Measurements from ENCODE around the gene SELENOI.
"Not testable (repeated sequence)": the region's sequence is repeated elsewhere in the genome, so short reads cannot be mapped to it uniquely, and the experiment has no call there.

Gene SELENOI

GRCh38 chr2:26356111-26356510 lies 10.2 kb downstream of the SELENOI start:
- Histone ChIP-seq H3K36me3 (ENCODE audit: control insufficient read depth, insufficient read depth, low read length) (no peaks in the 10 kb centered on the region), H3K9me3 (ENCODE audit: control insufficient read depth, insufficient read depth, low read length) (no peaks in the 10 kb centered on the region), H3K4me3 (ENCODE audit: low read length) (no peak overlapping the region), H3K4me1 (ENCODE audit: control insufficient read depth, insufficient read depth, low read length) (no peaks in the 10 kb centered on the region), H3K27me3 (ENCODE audit: control insufficient read depth, insufficient read depth, low read length) (no peaks in the 10 kb centered on the region), H3K27ac (ENCODE audit: low read length) (no peak overlapping the region)
- DNase-seq (ENCODE audit: low read depth, low spot score), result no peak
- WGBS (ENCODE audit: insufficient coverage, insufficient read length), result no CpG with 5 or more reads among the region's 2 CpGs

GRCh38 chr2:26356771-26357170 lies 10.8 kb downstream of the SELENOI start:
- no CpG with 5 or more reads among the region's 2 CpGs for WGBS (ENCODE audit: insufficient coverage, insufficient read length)
- H3K9me3 ChIP-seq (ENCODE audit: control insufficient read depth, insufficient read depth, low read length), result no peaks in the 10 kb centered on the region

GRCh38 chr2:26359886-26360473 lies 14.0 kb downstream of the SELENOI start:
- no CpG with 5 or more reads among the region's 4 CpGs for WGBS (ENCODE audit: insufficient coverage, insufficient read length)
- no peak overlapping the region for H3K4me3 ChIP-seq (ENCODE audit: low read length)
- no peaks in the 10 kb centered on the region for H3K36me3 ChIP-seq (ENCODE audit: control insufficient read depth, insufficient read depth, low read length)
- H3K4me1 ChIP-seq (ENCODE audit: control insufficient read depth, insufficient read depth, low read length), result no peaks in the 10 kb centered on the region
- DNase-seq (ENCODE audit: low read depth, low spot score), result no peak
- no peaks in the 10 kb centered on the region for H3K9me3 ChIP-seq (ENCODE audit: control insufficient read depth, insufficient read depth, low read length)
- H3K27me3 ChIP-seq (ENCODE audit: control insufficient read depth, insufficient read depth, low read length), result no peaks in the 10 kb centered on the region
- no peak overlapping the region for H3K27ac ChIP-seq (ENCODE audit: low read length)

More at GRCh38 chr2:26356771-26357170, 10.8 kb downstream of the SELENOI start:
- no peak overlapping the region for H3K4me3 ChIP-seq (ENCODE audit: low read length)
- H3K4me1 ChIP-seq (ENCODE audit: control insufficient read depth, insufficient read depth, low read length), result no peaks in the 10 kb centered on the region
- DNase-seq (ENCODE audit: low read depth, low spot score), result no peak
- no peaks in the 10 kb centered on the region for H3K27me3 ChIP-seq (ENCODE audit: control insufficient read depth, insufficient read depth, low read length)
- H3K36me3 ChIP-seq (ENCODE audit: control insufficient read depth, insufficient read depth, low read length), result no peaks in the 10 kb centered on the region
- H3K27ac ChIP-seq (ENCODE audit: low read length), result no peak overlapping the region

- WGBS (ENCODE audit: insufficient coverage, insufficient read length), result 100% methylated on average over 2 of the region's 4 CpGs
- Histone ChIP-seq H3K4me3 (ENCODE audit: low read length) (no peak overlapping the region), H3K36me3 (ENCODE audit: control insufficient read depth, insufficient read depth, low read length) (no peaks in the 10 kb centered on the region), H3K27me3 (ENCODE audit: control insufficient read depth, insufficient read depth, low read length) (no peaks in the 10 kb centered on the region), H3K9me3 (ENCODE audit: control insufficient read depth, insufficient read depth, low read length) (no peaks in the 10 kb centered on the region), H3K27ac (ENCODE audit: low read length) (no peak overlapping the region), H3K4me1 (ENCODE audit: control insufficient read depth, insufficient read depth, low read length) (no peaks in the 10 kb centered on the region)
- no peak for DNase-seq (ENCODE audit: low read depth, low spot score)
Observed at GRCh38 chr2:26363323-26363722, 17.4 kb downstream of the SELENOI start.

GRCh38 chr2:26363958-26364357 lies 18.0 kb downstream of the SELENOI start:
- WGBS (ENCODE audit: insufficient coverage, insufficient read length), result no CpG with 5 or more reads among the region's 3 CpGs

GRCh38 chr2:26364669-26365068 lies 18.7 kb downstream of the SELENOI start:
- H3K4me1 ChIP-seq (ENCODE audit: control insufficient read depth, insufficient read depth, low read length), result no peaks in the 10 kb centered on the region
- H3K36me3 ChIP-seq (ENCODE audit: control insufficient read depth, insufficient read depth, low read length), result no peaks in the 10 kb centered on the region; the same call in 1 of the 2 replicates
- no peak overlapping the region for H3K4me3 ChIP-seq (ENCODE audit: low read length)
- H3K27me3 ChIP-seq (ENCODE audit: control insufficient read depth, insufficient read depth, low read length), result no peaks in the 10 kb centered on the region
- no peak for DNase-seq (ENCODE audit: low read depth, low spot score)
- no peaks in the 10 kb centered on the region for H3K9me3 ChIP-seq (ENCODE audit: control insufficient read depth, insufficient read depth, low read length)
- no peak overlapping the region for H3K27ac ChIP-seq (ENCODE audit: low read length)
- WGBS (ENCODE audit: insufficient coverage, insufficient read length), result 100% methylated on average over 1 of the region's 4 CpGs

More at GRCh38 chr2:26363958-26364357, 18.0 kb downstream of the SELENOI start:
- Histone ChIP-seq H3K9me3 (ENCODE audit: control insufficient read depth, insufficient read depth, low read length) (no peaks in the 10 kb centered on the region), H3K4me1 (ENCODE audit: control insufficient read depth, insufficient read depth, low read length) (no peaks in the 10 kb centered on the region), H3K27ac (ENCODE audit: low read length) (no peak overlapping the region), H3K36me3 (ENCODE audit: control insufficient read depth, insufficient read depth, low read length) (no peaks in the 10 kb centered on the region), H3K27me3 (ENCODE audit: control insufficient read depth, insufficient read depth, low read length) (no peaks in the 10 kb centered on the region), H3K4me3 (ENCODE audit: low read length) (no peak overlapping the region)
- no peak for DNase-seq (ENCODE audit: low read depth, low spot score)

- no peaks in the 10 kb centered on the region for H3K9me3 ChIP-seq (ENCODE audit: control insufficient read depth, insufficient read depth, low read length)
- DNase-seq (ENCODE audit: low read depth, low spot score), result no peak
- no peaks in the 10 kb centered on the region for H3K27me3 ChIP-seq (ENCODE audit: control insufficient read depth, insufficient read depth, low read length)
- no peak overlapping the region for H3K4me3 ChIP-seq (ENCODE audit: low read length)
- H3K36me3 ChIP-seq (ENCODE audit: control insufficient read depth, insufficient read depth, low read length), result no peaks in the 10 kb centered on the region; the same call in 1 of the 2 replicates
- WGBS (ENCODE audit: insufficient coverage, insufficient read length), result no CpG with 5 or more reads among the region's 5 CpGs
- H3K4me1 ChIP-seq (ENCODE audit: control insufficient read depth, insufficient read depth, low read length), result no peaks in the 10 kb centered on the region
- H3K27ac ChIP-seq (ENCODE audit: low read length), result no peak overlapping the region
Observed at GRCh38 chr2:26366957-26367356, 21.0 kb downstream of the SELENOI start.

GRCh38 chr2:26369664-26370063 lies 23.7 kb downstream of the SELENOI start:
- not testable (repeated sequence) for H3K4me3 ChIP-seq (ENCODE audit: low read length); H3K27ac ChIP-seq (ENCODE audit: low read length); DNase-seq (ENCODE audit: low read depth, low spot score); H3K36me3 ChIP-seq (ENCODE audit: control insufficient read depth, insufficient read depth, low read length); H3K27me3 ChIP-seq (ENCODE audit: control insufficient read depth, insufficient read depth, low read length); H3K4me1 ChIP-seq (ENCODE audit: control insufficient read depth, insufficient read depth, low read length); H3K9me3 ChIP-seq (ENCODE audit: control insufficient read depth, insufficient read depth, low read length)
- no CpG with 5 or more reads among the region's 2 CpGs for WGBS (ENCODE audit: insufficient coverage, insufficient read length)

GRCh38 chr2:26370909-26371308 lies 25.0 kb downstream of the SELENOI start:
- not testable (repeated sequence) for H3K27ac ChIP-seq (ENCODE audit: low read length); H3K9me3 ChIP-seq (ENCODE audit: control insufficient read depth, insufficient read depth, low read length); H3K4me1 ChIP-seq (ENCODE audit: control insufficient read depth, insufficient read depth, low read length); H3K27me3 ChIP-seq (ENCODE audit: control insufficient read depth, insufficient read depth, low read length); H3K36me3 ChIP-seq (ENCODE audit: control insufficient read depth, insufficient read depth, low read length); H3K4me3 ChIP-seq (ENCODE audit: low read length); DNase-seq (ENCODE audit: low read depth, low spot score)
- WGBS (ENCODE audit: insufficient coverage, insufficient read length), result no CpG with 5 or more reads among the region's 31 CpGs

- H3K27me3 ChIP-seq (ENCODE audit: control insufficient read depth, insufficient read depth, low read length), result no peaks in the 10 kb centered on the region
- no CpG with 5 or more reads among the region's 1 CpG for WGBS (ENCODE audit: insufficient coverage, insufficient read length)
- H3K36me3 ChIP-seq (ENCODE audit: control insufficient read depth, insufficient read depth, low read length), result no peaks in the 10 kb centered on the region; the same call in 1 of the 2 replicates
- H3K4me1 ChIP-seq (ENCODE audit: control insufficient read depth, insufficient read depth, low read length), result no peaks in the 10 kb centered on the region
- no peaks in the 10 kb centered on the region for H3K9me3 ChIP-seq (ENCODE audit: control insufficient read depth, insufficient read depth, low read length)
- H3K4me3 ChIP-seq (ENCODE audit: low read length), result no peak overlapping the region
- H3K27ac ChIP-seq (ENCODE audit: low read length), result no peak overlapping the region
- DNase-seq (ENCODE audit: low read depth, low spot score), result no peak
Observed at GRCh38 chr2:26376799-26377198, 30.9 kb downstream of the SELENOI start.

- no peak overlapping the region for H3K4me3 ChIP-seq (ENCODE audit: low read length)
- no CpG with 5 or more reads among the region's 2 CpGs for WGBS (ENCODE audit: insufficient coverage, insufficient read length)
- DNase-seq (ENCODE audit: low read depth, low spot score), result no peak
Observed at GRCh38 chr2:26380281-26380680, 34.3 kb downstream of the SELENOI start.

More at GRCh38 chr2:26380281-26380680, 34.3 kb downstream of the SELENOI start:
- Histone ChIP-seq H3K27ac (ENCODE audit: low read length) (no peak overlapping the region), H3K36me3 (ENCODE audit: control insufficient read depth, insufficient read depth, low read length) (no peaks in the 10 kb centered on the region; the same call in 1 of the 2 replicates), H3K27me3 (ENCODE audit: control insufficient read depth, insufficient read depth, low read length) (no peaks in the 10 kb centered on the region), H3K4me1 (ENCODE audit: control insufficient read depth, insufficient read depth, low read length) (no peaks in the 10 kb centered on the region), H3K9me3 (ENCODE audit: control insufficient read depth, insufficient read depth, low read length) (no peaks in the 10 kb centered on the region)
